Activated CD4-positive, alpha-beta T cell treated with anti-CD3 and anti-CD28 coated beads, Interleukin-2, amount 50 U/mL, for 24 hours (primary cell): Measurements from ENCODE around the gene INPP4A.

Experiments used
- DNase-seq, 2 donors: peaks; one replicate each; pipeline ENCODE4 v3.0.0-alpha.2; 2020; ENCODE audit warnings: low read depth in 1 of 2, low spot score in 1 of 2

The INPP4A gene

GRCh38 chr2:98561902-98562695 lies 117.4 kb downstream of the INPP4A start:
- no peak for DNase-seq

GRCh38 chr2:98563394-98563793 lies 118.7 kb downstream of the INPP4A start:
- no peak for DNase-seq

- no peak for DNase-seq
These were observed 120.0 kb downstream of the INPP4A start for GRCh38 chr2:98564541-98565132.

- no peak for DNase-seq
These were observed 120.7 kb downstream of the INPP4A start for GRCh38 chr2:98565286-98565860.

DNA sequence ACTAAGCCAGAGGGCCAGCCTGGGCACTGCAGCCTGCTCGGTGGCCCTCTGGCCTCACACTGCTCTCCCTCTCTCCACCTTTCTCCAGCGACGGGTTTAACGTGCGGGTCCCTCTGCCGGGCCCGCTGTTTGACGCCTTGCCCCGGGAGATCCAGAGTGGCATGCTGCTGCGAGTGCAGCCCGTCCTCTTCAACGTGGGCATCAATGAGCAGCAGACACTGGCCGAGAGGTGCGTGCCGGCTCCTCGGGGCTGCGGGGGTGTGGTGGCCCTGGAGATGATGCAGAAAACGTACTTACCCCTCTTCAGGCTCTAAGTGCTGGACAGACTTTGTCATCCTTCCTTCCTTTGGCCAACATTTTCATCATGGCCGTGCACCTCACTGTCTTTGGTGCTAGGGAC lies 121.3 kb downstream of the INPP4A start:
- DNase-seq: no peak

DNA sequence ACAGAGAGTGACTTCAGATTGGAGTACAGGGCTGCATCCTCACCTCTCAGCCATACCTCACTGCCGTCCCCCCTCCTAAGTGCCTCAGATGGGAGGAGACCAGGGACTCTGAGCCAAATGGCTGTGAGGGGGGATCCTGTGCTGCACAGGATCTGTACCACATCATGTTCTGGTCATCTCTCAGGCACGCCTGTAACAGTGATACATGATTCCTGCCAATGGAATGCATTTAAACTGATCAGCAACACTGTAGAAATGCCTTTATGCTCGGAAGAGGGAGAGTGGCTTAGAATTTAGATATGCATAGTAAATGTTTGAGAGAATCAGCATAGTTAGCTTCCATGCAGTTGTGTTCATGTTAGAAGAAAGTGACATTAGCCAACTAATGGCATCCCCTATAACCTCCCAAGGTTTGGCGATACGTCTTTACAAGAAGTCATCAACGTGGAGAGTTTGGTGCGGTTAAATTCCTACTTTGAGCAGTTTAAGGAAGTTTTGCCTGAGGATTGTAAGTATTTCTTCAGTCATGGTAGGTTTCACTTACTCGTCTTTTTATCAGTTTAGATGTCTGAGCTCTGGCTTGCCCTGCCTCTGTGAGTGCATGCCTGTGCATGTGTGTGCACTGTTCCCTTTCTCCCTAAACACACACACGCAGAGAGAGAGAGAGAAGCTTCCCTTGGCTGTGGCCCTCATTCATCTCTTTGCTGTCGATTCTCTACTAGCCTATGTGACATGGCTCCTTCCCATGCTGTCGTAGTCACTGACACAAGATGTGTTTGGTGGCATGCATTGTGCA lies 123.7 kb downstream of the INPP4A start:
- no peak for DNase-seq

DNA sequence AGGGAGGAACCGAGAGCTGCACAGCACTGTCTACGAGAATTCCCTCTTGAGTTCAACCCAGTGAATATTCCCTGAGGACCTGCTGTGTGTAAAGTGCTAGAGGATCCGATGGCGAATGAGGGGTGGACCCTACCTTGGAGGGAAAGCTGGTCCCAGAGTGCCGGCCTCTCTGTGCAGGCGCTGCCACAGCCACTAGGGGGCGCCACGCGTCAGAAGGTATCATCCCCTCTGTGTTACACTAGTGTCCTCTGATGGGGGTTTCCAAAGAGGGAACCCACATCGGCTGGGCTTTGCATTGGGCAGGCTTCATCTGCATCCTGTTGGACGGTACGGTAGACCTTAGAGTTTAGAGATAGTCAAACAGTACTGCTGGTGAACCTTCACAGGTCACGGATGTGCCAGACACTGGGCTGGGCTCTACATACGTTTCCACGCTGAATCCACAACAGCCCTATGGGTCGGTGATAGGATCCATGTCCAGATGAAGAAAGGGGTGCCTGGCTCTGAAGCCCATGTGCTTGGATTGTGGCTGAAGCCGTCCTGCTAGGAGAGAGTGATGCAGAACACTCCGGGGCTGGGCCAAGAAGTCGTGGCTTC lies 124.6 kb downstream of the INPP4A start:
- peak; percentile 64 to 66 for DNase-seq

GRCh38 chr2:98569915-98570314 lies 125.3 kb downstream of the INPP4A start:
- DNase-seq: no peak

- DNase-seq: no peak
These were observed 125.7 kb downstream of the INPP4A start for GRCh38 chr2:98570356-98570755.

- DNase-seq: no peak
These were observed 126.6 kb downstream of the INPP4A start for GRCh38 chr2:98571121-98571701.

DNA sequence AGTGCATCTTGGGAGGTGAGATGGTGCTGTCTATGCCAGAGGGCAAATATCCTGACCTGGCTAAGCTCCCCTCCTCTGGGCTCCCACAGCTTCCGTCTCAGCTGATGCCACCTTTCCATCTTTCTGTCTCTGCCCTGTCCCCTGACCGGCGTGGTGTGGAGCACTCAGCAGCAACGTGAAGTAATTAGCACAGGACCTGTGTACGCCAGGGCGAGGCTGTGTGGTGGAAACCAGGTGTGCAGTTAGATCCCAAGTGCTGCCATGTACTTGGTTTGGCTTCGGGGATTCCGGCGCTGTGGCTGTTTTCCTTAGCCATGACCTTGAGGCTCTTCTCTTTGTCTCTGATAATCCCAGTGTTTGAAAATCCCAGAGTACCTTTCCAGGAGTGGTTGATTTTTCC lies 127.1 kb downstream of the INPP4A start:
- no peak for DNase-seq

- no peak for DNase-seq
These were observed 127.6 kb downstream of the INPP4A start for GRCh38 chr2:98572211-98572610.

DNA sequence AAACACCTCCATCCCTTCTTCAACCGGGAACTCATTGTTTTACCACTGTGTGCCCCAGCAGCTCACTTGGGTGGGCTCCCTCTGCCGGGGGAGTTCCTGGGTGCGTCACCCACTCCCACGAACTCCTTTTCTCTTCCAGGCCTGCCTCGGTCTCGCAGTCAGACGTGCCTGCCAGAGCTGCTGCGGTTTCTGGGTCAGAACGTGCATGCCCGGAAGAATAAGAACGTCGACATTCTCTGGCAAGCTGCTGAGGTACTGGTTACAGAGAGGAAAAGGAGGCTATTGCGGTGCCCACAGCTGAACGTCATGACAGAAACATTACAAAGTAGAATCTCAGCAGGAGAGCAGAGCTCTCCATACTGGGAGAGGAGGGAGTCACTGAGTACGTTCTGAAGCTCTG lies 128.0 kb downstream of the INPP4A start:
- no peak for DNase-seq

DNA sequence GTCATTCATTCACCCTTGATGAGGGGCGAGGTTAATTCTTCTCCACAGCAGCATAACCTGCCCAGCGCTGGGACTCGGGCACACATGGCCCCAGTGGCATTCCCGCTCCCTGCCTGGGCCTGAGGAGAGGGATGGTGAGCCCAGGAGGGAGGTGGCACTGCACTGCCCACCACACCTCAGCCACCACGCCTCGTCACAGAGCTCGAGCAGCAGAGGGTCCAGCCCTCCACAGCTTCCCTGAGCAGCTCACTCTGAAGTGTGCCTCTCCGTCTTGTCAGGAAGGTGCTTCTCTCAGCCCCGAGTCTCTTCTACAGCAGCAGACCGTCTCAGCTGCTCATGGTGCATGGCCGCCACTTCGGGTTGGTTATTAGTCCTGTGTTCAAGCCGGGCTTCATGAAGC lies 128.8 kb downstream of the INPP4A start:
- DNase-seq: no peak

GRCh38 chr2:98576666-98577312 lies 132.1 kb downstream of the INPP4A start:
- DNase-seq: no peak

DNA sequence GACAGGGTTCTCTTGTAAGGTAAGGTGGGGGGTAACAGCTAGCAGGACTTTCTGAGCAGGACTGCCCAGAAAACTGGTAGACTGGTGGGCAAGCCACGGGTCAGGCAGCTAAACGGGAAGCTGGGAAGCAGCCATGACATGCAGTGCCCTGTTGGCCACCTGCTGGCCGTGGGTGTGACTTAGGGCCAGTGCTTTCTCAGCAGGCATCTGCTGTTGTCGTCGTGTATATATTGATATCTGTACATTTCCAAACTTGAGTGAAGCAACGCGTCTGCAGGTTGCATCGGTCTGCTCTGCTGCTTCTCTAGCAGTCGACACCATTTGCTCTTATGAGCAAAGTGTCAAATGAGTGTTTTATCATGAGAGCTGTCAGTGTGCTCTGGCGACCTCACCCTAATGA lies 132.7 kb downstream of the INPP4A start:
- DNase-seq: no peak

- DNase-seq: no peak
These were observed 133.6 kb downstream of the INPP4A start for GRCh38 chr2:98578231-98578630.

GRCh38 chr2:98579926-98580325 lies 135.3 kb downstream of the INPP4A start:
- no peak for DNase-seq

GRCh38 chr2:98580656-98581284 lies 136.1 kb downstream of the INPP4A start:
- no peak for DNase-seq

DNA sequence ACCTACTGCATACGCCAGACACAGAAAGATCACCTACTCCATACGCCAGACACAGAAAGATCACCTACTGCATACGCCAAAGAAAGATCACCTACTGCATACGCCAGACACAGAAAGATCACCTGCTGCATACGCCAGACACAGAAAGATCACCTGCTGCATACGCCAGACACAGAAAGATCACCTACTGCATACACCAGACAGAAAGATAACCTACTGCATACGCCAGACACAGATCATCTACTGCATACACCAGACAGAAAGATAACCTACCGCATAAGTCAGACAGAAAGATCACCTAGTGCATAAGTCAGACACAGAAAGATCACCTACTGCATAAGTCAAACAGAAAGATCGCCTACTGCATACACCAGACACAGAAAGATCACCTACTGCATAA lies 137.9 kb downstream of the INPP4A start:
- no peak for DNase-seq
